ENCODE results near the gene SLC38A3. TPM values are rescaled to one million over a fixed set of nuclear protein-coding genes. Genes with fewer than 3 reads are reported as not detected.

Gene SLC38A3
- total RNA-seq, 1 donor from 2014 or later, result 2.0 TPM

GRCh38 chr3:50157827-50158529 is 47.1 kb upstream of the SLC38A3 start:
- H3K36me3 ChIP-seq, result no peaks in the 10 kb centered on the region
- intact Hi-C loops (cut with DNase I), result no loop called here
- H3K27ac ChIP-seq, result peak overlapping the region; percentile 86
- H3K9me3 ChIP-seq, result no peaks in the 10 kb centered on the region
- no peak for DNase-seq (ENCODE audit: extremely low spot score in 2 of 2)
- H3K27me3 ChIP-seq, result no peaks in the 10 kb centered on the region
- peak overlapping the region; percentile 62 to 88 for H3K4me3 ChIP-seq
- H3K4me1 ChIP-seq, result peaks cover 77% of the 10 kb centered on the region
- TF ChIP-seq POLR2AphosphoS5 (IDR thresholded peaks at IDR 0.05; ENCODE audit: insufficient read depth in 1 of 2, low read depth in 1 of 2), result no peak
- TF ChIP-seq, protein P1, sequence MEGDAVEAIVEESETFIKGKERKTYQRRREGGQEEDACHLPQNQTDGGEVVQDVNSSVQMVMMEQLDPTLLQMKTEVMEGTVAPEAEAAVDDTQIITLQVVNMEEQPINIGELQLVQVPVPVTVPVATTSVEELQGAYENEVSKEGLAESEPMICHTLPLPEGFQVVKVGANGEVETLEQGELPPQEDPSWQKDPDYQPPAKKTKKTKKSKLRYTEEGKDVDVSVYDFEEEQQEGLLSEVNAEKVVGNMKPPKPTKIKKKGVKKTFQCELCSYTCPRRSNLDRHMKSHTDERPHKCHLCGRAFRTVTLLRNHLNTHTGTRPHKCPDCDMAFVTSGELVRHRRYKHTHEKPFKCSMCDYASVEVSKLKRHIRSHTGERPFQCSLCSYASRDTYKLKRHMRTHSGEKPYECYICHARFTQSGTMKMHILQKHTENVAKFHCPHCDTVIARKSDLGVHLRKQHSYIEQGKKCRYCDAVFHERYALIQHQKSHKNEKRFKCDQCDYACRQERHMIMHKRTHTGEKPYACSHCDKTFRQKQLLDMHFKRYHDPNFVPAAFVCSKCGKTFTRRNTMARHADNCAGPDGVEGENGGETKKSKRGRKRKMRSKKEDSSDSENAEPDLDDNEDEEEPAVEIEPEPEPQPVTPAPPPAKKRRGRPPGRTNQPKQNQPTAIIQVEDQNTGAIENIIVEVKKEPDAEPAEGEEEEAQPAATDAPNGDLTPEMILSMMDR (IDR thresholded peaks at IDR 0.05), result no peak
- no peak for TF ChIP-seq POLR2A (IDR thresholded peaks at IDR 0.05)

- Histone ChIP-seq H3K4me3 (no peak overlapping the region), H3K9me3 (no peaks in the 10 kb centered on the region), H3K27me3 (no peaks in the 10 kb centered on the region), H3K36me3 (no peaks in the 10 kb centered on the region), H3K27ac (peak overlapping the region; percentile 86), H3K4me1 (peaks cover 83% of the 10 kb centered on the region)
- DNase-seq (ENCODE audit: extremely low spot score in 2 of 2), result no peak
- intact Hi-C loops (cut with DNase I), result no loop called here
- TF ChIP-seq, protein P1 (IDR thresholded peaks at IDR 0.05), result no peak
- TF ChIP-seq POLR2A (IDR thresholded peaks at IDR 0.05) (no peak), POLR2AphosphoS5 (IDR thresholded peaks at IDR 0.05; ENCODE audit: insufficient read depth in 1 of 2, low read depth in 1 of 2) (no peak)
Measured at GRCh38 chr3:50158530-50159146, 46.4 kb upstream of the SLC38A3 start.

DNA sequence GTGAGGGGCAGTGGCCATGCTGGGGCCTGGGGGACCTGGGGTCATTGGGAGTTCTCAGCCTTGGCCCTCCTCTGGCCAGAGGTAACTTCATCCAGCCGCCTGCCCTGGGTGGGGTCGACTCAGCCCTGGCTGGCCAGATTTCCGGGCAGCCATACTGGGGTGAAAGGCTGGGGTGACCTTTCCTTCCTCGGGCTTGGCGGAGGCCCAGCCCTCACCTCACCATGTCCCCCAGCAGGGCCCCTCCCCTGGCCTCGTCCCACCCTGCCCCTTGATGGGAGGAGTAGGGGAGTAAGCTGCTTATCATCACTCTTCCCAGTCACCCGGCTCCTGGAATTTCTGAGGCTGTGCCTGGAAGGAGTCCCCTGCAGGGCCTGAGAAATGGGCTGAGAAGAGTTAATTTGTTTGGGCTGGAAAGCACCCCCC is 44.5 kb upstream of the SLC38A3 start:
- H3K27ac ChIP-seq, result peak overlapping the region; percentile 86
- no peak for DNase-seq (ENCODE audit: extremely low spot score in 2 of 2)
- H3K36me3 ChIP-seq, result no peaks in the 10 kb centered on the region
- no peaks in the 10 kb centered on the region for H3K9me3 ChIP-seq
- peaks cover 92% of the 10 kb centered on the region for H3K4me1 ChIP-seq
- no peak overlapping the region for H3K4me3 ChIP-seq
- TF ChIP-seq POLR2A (IDR thresholded peaks at IDR 0.05) (no peak), POLR2AphosphoS5 (IDR thresholded peaks at IDR 0.05; ENCODE audit: insufficient read depth in 1 of 2, low read depth in 1 of 2) (no peak)
- TF ChIP-seq, protein P1 (IDR thresholded peaks at IDR 0.05), result no peak
- intact Hi-C loops (cut with DNase I), result no loop called here
- no peaks in the 10 kb centered on the region for H3K27me3 ChIP-seq

- no peaks in the 10 kb centered on the region for H3K9me3 ChIP-seq
- TF ChIP-seq POLR2A (IDR thresholded peaks at IDR 0.05) (no peak), POLR2AphosphoS5 (IDR thresholded peaks at IDR 0.05; ENCODE audit: insufficient read depth in 1 of 2, low read depth in 1 of 2) (peak; percentile 46 to 67)
- TF ChIP-seq, protein P1 (IDR thresholded peaks at IDR 0.05), result no peak
- peaks cover 93% of the 10 kb centered on the region for H3K4me1 ChIP-seq
- intact Hi-C loops (cut with DNase I), result no loop called here
- no peak for DNase-seq (ENCODE audit: extremely low spot score in 2 of 2)
- peak overlapping the region; percentile 86 for H3K27ac ChIP-seq
- no peaks in the 10 kb centered on the region for H3K27me3 ChIP-seq
- no peak overlapping the region for H3K4me3 ChIP-seq
- no peaks in the 10 kb centered on the region for H3K36me3 ChIP-seq
Measured at GRCh38 chr3:50161320-50161719, 43.8 kb upstream of the SLC38A3 start.
